Coronary artery (tissue), 2 donors: ENCODE data around the gene CYP46A1.

ENCODE experiments used
- DNase-seq: peaks from one replicate; pipeline ENCODE4 v3.0.0-alpha.2; 2017; ENCODE audit warnings: low spot score
- H3K27ac ChIP-seq, 2 donors: fragments of 200-600 bp; sonication (generic); one replicate each; pipeline ENCODE4 v1.5.1; 2016 to 2019
- H3K4me3 ChIP-seq: fragments of 200-600 bp; sonication (generic); 2 replicates; pipeline ENCODE4 v1.5.1; 2016; ENCODE audit warnings: mild to moderate bottlenecking, moderate library complexity
- TF ChIP-seq, protein P1 (sequence below): fragments of 200-600 bp; sonication (generic); IDR thresholded peaks from one replicate; pipeline ENCODE4 v1.5.1; 2019; ENCODE audit warnings: antibody characterized with exemption

Gene CYP46A1

GRCh38 chr14:99668307-99669295 lies 15.5 kb upstream of the CYP46A1 start:
- Histone ChIP-seq H3K4me3 (no peak overlapping the region), H3K27ac (no peak overlapping the region)
- DNase-seq: no peak
- TF ChIP-seq, protein P1, sequence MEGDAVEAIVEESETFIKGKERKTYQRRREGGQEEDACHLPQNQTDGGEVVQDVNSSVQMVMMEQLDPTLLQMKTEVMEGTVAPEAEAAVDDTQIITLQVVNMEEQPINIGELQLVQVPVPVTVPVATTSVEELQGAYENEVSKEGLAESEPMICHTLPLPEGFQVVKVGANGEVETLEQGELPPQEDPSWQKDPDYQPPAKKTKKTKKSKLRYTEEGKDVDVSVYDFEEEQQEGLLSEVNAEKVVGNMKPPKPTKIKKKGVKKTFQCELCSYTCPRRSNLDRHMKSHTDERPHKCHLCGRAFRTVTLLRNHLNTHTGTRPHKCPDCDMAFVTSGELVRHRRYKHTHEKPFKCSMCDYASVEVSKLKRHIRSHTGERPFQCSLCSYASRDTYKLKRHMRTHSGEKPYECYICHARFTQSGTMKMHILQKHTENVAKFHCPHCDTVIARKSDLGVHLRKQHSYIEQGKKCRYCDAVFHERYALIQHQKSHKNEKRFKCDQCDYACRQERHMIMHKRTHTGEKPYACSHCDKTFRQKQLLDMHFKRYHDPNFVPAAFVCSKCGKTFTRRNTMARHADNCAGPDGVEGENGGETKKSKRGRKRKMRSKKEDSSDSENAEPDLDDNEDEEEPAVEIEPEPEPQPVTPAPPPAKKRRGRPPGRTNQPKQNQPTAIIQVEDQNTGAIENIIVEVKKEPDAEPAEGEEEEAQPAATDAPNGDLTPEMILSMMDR: no peak

GRCh38 chr14:99670361-99671234 lies 13.5 kb upstream of the CYP46A1 start:
- DNase-seq: no peak
- H3K4me3 ChIP-seq: no peak overlapping the region
- TF ChIP-seq, protein P1: no peak
- no peak overlapping the region for H3K27ac ChIP-seq

- no peak for DNase-seq
- no peak overlapping the region for H3K4me3 ChIP-seq
- H3K27ac ChIP-seq: no peak overlapping the region
- TF ChIP-seq, protein P1: no peak
Observed at GRCh38 chr14:99671235-99672224, 12.6 kb upstream of the CYP46A1 start.

DNA sequence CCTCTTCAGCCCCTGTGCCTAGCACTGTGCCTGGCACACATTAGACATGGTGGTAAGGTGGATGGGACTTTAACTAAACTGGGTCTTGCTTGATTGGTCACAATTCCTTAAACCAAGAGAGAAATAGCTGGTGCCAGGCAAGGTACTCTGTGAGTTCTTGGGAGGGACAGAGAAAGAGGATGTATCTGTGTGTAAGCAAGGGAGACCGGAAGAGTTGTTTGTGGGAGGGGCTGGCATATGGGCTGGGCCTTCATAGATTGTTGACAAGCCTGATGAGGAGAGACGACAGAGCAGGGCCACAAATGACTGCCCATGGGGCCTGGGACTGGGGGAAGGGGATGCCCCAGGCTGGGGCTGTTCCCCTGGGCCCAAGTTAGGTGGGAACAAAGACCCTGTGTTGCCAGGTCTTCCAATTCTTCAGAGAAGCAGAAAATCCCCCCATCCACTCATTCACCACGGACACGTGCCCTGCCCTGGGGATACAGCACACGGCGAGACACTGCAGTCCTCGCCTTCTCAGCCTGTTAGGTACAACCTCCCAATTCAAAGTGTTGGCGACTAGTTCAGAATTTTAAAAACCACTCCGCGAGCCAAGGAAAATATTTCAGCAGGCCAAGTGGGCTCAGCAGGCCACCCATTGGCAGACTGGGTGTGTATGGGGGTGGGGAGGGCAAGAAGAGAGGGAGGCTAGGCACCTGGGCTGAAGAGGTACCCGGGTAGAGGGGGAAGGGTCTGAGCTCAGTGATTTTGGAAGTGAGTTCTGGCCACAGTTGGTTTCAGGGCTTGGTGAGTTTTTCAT lies 11.4 kb upstream of the CYP46A1 start:
- no peak overlapping the region for H3K27ac ChIP-seq
- no peak for DNase-seq
- TF ChIP-seq, protein P1: no peak
- no peak overlapping the region for H3K4me3 ChIP-seq

DNA sequence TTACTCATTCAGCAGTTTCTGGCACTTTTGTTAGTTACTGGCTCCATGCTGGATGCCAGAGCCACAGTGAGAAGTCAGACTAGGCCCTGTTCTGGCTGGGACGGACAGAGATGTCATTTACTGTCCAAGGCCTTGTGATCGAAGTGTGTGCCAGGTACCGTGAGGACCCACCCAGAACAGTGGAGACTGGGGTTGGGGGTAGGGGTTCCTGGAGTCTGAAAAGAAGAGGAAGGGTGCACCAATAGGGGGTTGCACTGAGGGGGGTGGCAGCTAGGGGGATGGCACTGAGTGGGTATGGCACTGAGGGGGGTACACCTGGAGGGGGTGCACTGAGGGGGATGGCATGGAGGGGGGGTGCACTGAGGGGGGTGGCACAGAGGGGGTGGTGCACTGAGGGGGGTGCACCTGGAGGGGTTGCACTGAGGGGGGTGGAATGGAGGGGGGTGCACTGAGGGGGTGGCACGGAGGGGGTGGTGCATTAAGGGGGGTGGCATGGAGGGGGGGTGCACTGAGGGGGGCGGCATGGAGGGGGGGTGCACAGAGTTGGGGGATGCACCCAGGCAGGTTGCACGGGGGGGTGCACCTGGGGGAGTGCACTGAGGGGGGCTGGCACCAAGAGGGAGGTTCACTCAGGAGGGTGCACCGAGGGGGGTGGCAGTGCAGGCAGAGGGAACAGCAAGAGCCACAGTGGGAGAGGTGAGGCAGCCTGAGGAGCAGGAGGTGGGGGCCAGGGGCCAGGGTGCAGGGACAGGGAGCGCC lies 10.6 kb upstream of the CYP46A1 start:
- TF ChIP-seq, protein P1: no peak
- H3K27ac ChIP-seq: no peak overlapping the region
- H3K4me3 ChIP-seq: no peak overlapping the region
- no peak for DNase-seq
